HEK293 (cell line): ENCODE results near the gene CCDC180.

ENCODE experiments used
- CTCF ChIA-PET: fragments of 350-600 bp; formaldehyde crosslinking; extraction: SDS; loops from one replicate; lab custom pipeline; 2021; ENCODE audit warnings: antibody characterized with exemption; lab: Yijun Ruan, JAX
- POLR2A ChIA-PET: fragments of 300-600 bp; formaldehyde crosslinking; extraction: SDS; loops from one replicate; lab custom pipeline; 2020; ENCODE audit warnings: antibody characterized with exemption, inconsistent platforms; lab: Yijun Ruan, JAX
- H3K27ac ChIP-seq: fragments of 200-500 bp; sonication (Bioruptor generic); 2 replicates; pipeline ENCODE4 v1.5.1; 2014; ENCODE audit warnings: low read depth, low read length, control low read depth, inconsistent platforms; ENCODE audit errors: extremely low read depth
- H3K36me3 ChIP-seq, 2 experiments: fragments of 200-500 bp in 1 of 2; sonication (Bioruptor generic) in 1 of 2; 1 replicate in 1 of 2; 2 replicates in 1 of 2; pipeline ENCODE4 v1.5.1; 2014 to 2017; ENCODE audit warnings: inconsistent platforms in 2 of 2, low read length in 2 of 2; ENCODE audit not compliant: control insufficient read depth in 2 of 2, insufficient read depth in 1 of 2
- H3K4me1 ChIP-seq: fragments of 200-500 bp; sonication (Bioruptor generic); 2 replicates; pipeline ENCODE4 v1.5.1; 2014; ENCODE audit warnings: mild to moderate bottlenecking, low read length, inconsistent platforms; ENCODE audit not compliant: control insufficient read depth, insufficient read depth
- H3K4me3 ChIP-seq: 2 replicates; pipeline ENCODE4 v1.5.1; 2011; ENCODE audit warnings: low read depth, mild to moderate bottlenecking, control low read depth, low read length, moderate library complexity
- H3K9me3 ChIP-seq: fragments of 200-500 bp; sonication (Bioruptor generic); 2 replicates; pipeline ENCODE4 v1.5.1; 2014; ENCODE audit warnings: low read depth, low read length, inconsistent platforms; ENCODE audit not compliant: control insufficient read depth, insufficient read depth
- BCL11A ChIP-seq: fragments of 450-650 bp; formaldehyde crosslinking; IDR thresholded peaks from 2 replicates; pipeline ENCODE4 v1.5.1; 2016; ENCODE audit warnings: low read depth, missing biosample characterization, missing genetic modification characterization
- HIC1 ChIP-seq: fragments of 450-650 bp; formaldehyde crosslinking; IDR thresholded peaks from 2 replicates; pipeline ENCODE4 v1.5.1; 2016; ENCODE audit warnings: missing biosample characterization, missing genetic modification characterization
- SETDB1 ChIP-seq: IDR thresholded peaks from one replicate; pipeline ENCODE4 v1.6.1; 2017; ENCODE audit warnings: mild to moderate bottlenecking, low read length, moderate library complexity, mixed read lengths; ENCODE audit not compliant: insufficient read length
- ZBTB10 ChIP-seq: fragments of 450-650 bp; formaldehyde crosslinking; IDR thresholded peaks from 2 replicates; pipeline ENCODE4 v1.5.1; 2016; ENCODE audit warnings: missing biosample characterization, missing genetic modification characterization
- ZBTB44 ChIP-seq: fragments of 450-650 bp; IDR thresholded peaks from 2 replicates; pipeline ENCODE4 v1.5.1; 2018; ENCODE audit warnings: missing biosample characterization, mild to moderate bottlenecking, missing genetic modification characterization
- ZNF19 ChIP-seq: fragments of 450-650 bp; formaldehyde crosslinking; IDR thresholded peaks from 2 replicates; pipeline ENCODE4; 2016; ENCODE audit warnings: missing biosample characterization, missing genetic modification characterization, low read depth
- ZNF214 ChIP-seq: fragments of 450-650 bp; formaldehyde crosslinking; IDR thresholded peaks from 2 replicates; pipeline ENCODE4 v1.5.1; 2017; ENCODE audit warnings: missing biosample characterization, mild to moderate bottlenecking, missing genetic modification characterization, borderline replicate concordance
- ZNF280D ChIP-seq: fragments of 450-650 bp; formaldehyde crosslinking; IDR thresholded peaks from 2 replicates; pipeline ENCODE4 v1.5.1; 2016; ENCODE audit warnings: missing biosample characterization, missing genetic modification characterization
- ZNF311 ChIP-seq: fragments of 450-650 bp; formaldehyde crosslinking; IDR thresholded peaks from 2 replicates; pipeline ENCODE4 v1.5.1; 2017; ENCODE audit warnings: missing biosample characterization, missing genetic modification characterization, borderline replicate concordance
- ZNF350 ChIP-seq: fragments of 450-650 bp; formaldehyde crosslinking; IDR thresholded peaks from 2 replicates; pipeline ENCODE4 v1.5.0; 2017; ENCODE audit warnings: missing biosample characterization, mild to moderate bottlenecking, missing genetic modification characterization
- ZNF362 ChIP-seq: fragments of 450-650 bp; formaldehyde crosslinking; IDR thresholded peaks from 2 replicates; pipeline ENCODE4 v1.5.1; 2016; ENCODE audit warnings: missing biosample characterization, missing genetic modification characterization
- ZNF521 ChIP-seq: fragments of 450-650 bp; formaldehyde crosslinking; IDR thresholded peaks from 2 replicates; pipeline ENCODE4 v1.5.1; 2017; ENCODE audit warnings: missing biosample characterization, mild to moderate bottlenecking, missing genetic modification characterization
- ZNF555 ChIP-seq: fragments of 450-650 bp; formaldehyde crosslinking; conservative IDR thresholded peaks from 2 replicates; pipeline ENCODE4 v1.5.1; 2017; ENCODE audit warnings: missing biosample characterization, mild to moderate bottlenecking, missing genetic modification characterization, inconsistent platforms
- ZNF623 ChIP-seq: fragments of 450-650 bp; formaldehyde crosslinking; IDR thresholded peaks from 2 replicates; pipeline ENCODE4 v1.5.1; 2016; ENCODE audit warnings: missing biosample characterization, missing genetic modification characterization
- ZNF645 ChIP-seq: fragments of 450-650 bp; formaldehyde crosslinking; IDR thresholded peaks from 2 replicates; pipeline ENCODE4; 2016; ENCODE audit warnings: missing biosample characterization, missing genetic modification characterization
- ZNF776 ChIP-seq: fragments of 450-650 bp; formaldehyde crosslinking; IDR thresholded peaks from 2 replicates; pipeline ENCODE4 v1.5.0; 2017; ENCODE audit warnings: missing biosample characterization, missing genetic modification characterization, borderline replicate concordance
- ZNF837 ChIP-seq: fragments of 450-650 bp; formaldehyde crosslinking; IDR thresholded peaks from 2 replicates; pipeline ENCODE4 v1.5.1; 2016; ENCODE audit warnings: missing biosample characterization, missing genetic modification characterization

The CCDC180 gene

GRCh38 chr9:97320080-97320642 lies 12.7 kb downstream of the CCDC180 start:
- ChIA-PET CTCF (interaction anchor here (1.2 kb wide), 1 partner anchor 50 kb away, joined by 3 read pairs; no protein-coding TSS in a partner anchor), POLR2A (no interaction called here)

More at GRCh38 chr9:97320080-97320642, 12.7 kb downstream of the CCDC180 start:
- H3K4me3 ChIP-seq = no peak overlapping the region
- H3K36me3 ChIP-seq = peaks cover 0 to 11% of the 10 kb centered on the region in 2 experiments; a peak in 1 of 3 replicates
- no peaks in the 10 kb centered on the region for H3K9me3 ChIP-seq
- no peak overlapping the region for H3K27ac ChIP-seq
- no peak for TF ChIP-seq ZNF362 (tag by site-specific recombination)
- TF ChIP-seq ZNF645 (tag by site-specific recombination) = no peak
- TF ChIP-seq ZNF776 (tag by site-specific recombination) = no peak
- no peak for TF ChIP-seq ZNF214
- no peak for TF ChIP-seq ZBTB44 (tag by site-specific recombination)
- TF ChIP-seq BCL11A (tag by site-specific recombination) = no peak
- no peak for TF ChIP-seq ZNF521
- TF ChIP-seq ZNF311 (tag by site-specific recombination) = no peak
- no peak for TF ChIP-seq SETDB1
- no peak for TF ChIP-seq ZNF280D (tag by site-specific recombination)
- no peak for TF ChIP-seq HIC1 (tag by site-specific recombination)
- TF ChIP-seq ZNF19 (tag by site-specific recombination) = no peak
- TF ChIP-seq ZNF350 (tag by site-specific recombination) = no peak
- TF ChIP-seq ZNF555 = no peak
- no peak for TF ChIP-seq ZNF623
- no peak for TF ChIP-seq ZBTB10 (tag by site-specific recombination)
- no peak for TF ChIP-seq ZNF837 (tag by site-specific recombination)
- no peaks in the 10 kb centered on the region for H3K4me1 ChIP-seq
